Keratinocyte (primary cell): ENCODE measurements around the gene SLC44A3.

Experiments
- EZH2 ChIP-seq: IDR thresholded peaks from one replicate; pipeline ENCODE4 v1.6.1; 2012; ENCODE audit warnings: inconsistent platforms, mild to moderate bottlenecking, low read length, moderate library complexity
- TF ChIP-seq, protein P1 (sequence below), 3 experiments: IDR thresholded peaks in 1 of 3; conservative IDR thresholded peaks in 1 of 3; optimal IDR thresholded peaks in 1 of 3; 2 replicates in 2 of 3; 3 replicates in 1 of 3; pipeline versions ENCODE3 to v1.5.1; 2011; ENCODE audit warnings: low read length in 3 of 3, mild to moderate bottlenecking in 3 of 3, moderate library complexity in 2 of 3, control low read depth in 1 of 3, inconsistent platforms in 1 of 3; ENCODE audit not compliant: insufficient read depth in 2 of 3; ENCODE audit errors: extremely low read depth in 1 of 3

GRCh38 chr1:94895518-94895917 lies 75.4 kb downstream of the SLC44A3 start:
- TF ChIP-seq, protein P1, sequence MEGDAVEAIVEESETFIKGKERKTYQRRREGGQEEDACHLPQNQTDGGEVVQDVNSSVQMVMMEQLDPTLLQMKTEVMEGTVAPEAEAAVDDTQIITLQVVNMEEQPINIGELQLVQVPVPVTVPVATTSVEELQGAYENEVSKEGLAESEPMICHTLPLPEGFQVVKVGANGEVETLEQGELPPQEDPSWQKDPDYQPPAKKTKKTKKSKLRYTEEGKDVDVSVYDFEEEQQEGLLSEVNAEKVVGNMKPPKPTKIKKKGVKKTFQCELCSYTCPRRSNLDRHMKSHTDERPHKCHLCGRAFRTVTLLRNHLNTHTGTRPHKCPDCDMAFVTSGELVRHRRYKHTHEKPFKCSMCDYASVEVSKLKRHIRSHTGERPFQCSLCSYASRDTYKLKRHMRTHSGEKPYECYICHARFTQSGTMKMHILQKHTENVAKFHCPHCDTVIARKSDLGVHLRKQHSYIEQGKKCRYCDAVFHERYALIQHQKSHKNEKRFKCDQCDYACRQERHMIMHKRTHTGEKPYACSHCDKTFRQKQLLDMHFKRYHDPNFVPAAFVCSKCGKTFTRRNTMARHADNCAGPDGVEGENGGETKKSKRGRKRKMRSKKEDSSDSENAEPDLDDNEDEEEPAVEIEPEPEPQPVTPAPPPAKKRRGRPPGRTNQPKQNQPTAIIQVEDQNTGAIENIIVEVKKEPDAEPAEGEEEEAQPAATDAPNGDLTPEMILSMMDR (optimal IDR thresholded peaks at IDR 0.05 in 1 of 3, IDR thresholded peaks at IDR 0.05 in 1 of 3, conservative IDR thresholded peaks at IDR 0.05 in 1 of 3; ENCODE audit: extremely low read depth in 1 of 3, insufficient read depth in 2 of 3, low read length in 3 of 3) = no peak
- TF ChIP-seq EZH2 = no peak
